HG02840 (cell line): ENCODE results near the gene NPEPPS.

Experiments
- ATAC-seq: cut with Tn5 transposase; IDR thresholded peaks from one replicate; pipeline ENCODE4 v1.9.1; 2021; ENCODE audit warnings: mild to moderate bottlenecking, moderate library complexity, moderate number of reproducible peaks; ENCODE audit not compliant: unreplicated experiment, low FRiP score

Gene NPEPPS

GRCh38 chr17:47660064-47660492 lies 129.2 kb downstream of the NPEPPS start:
- ATAC-seq = no peak

GRCh38 chr17:47663912-47664623 lies 133.2 kb downstream of the NPEPPS start:
- no peak for ATAC-seq

- no peak for ATAC-seq
Observed at GRCh38 chr17:47664624-47664941, 133.7 kb downstream of the NPEPPS start.

- ATAC-seq = no peak
Observed at GRCh38 chr17:47665655-47666054, 134.7 kb downstream of the NPEPPS start.

GRCh38 chr17:47669081-47669480 lies 138.2 kb downstream of the NPEPPS start:
- no peak for ATAC-seq

GRCh38 chr17:47670064-47670463 lies 139.2 kb downstream of the NPEPPS start:
- no peak for ATAC-seq
